Brain pericyte (primary cell): Measurements from ENCODE around the gene CMTM6.
"Not testable (repeated sequence)": the region's sequence is repeated elsewhere in the genome, so short reads cannot be mapped to it uniquely, and the experiment has no call there.

Experiments
- DNase-seq: peaks from one replicate; pipeline ENCODE4 v3.0.0-alpha.2; 2012; ENCODE audit warnings: low read depth, low spot score

The CMTM6 gene

DNA sequence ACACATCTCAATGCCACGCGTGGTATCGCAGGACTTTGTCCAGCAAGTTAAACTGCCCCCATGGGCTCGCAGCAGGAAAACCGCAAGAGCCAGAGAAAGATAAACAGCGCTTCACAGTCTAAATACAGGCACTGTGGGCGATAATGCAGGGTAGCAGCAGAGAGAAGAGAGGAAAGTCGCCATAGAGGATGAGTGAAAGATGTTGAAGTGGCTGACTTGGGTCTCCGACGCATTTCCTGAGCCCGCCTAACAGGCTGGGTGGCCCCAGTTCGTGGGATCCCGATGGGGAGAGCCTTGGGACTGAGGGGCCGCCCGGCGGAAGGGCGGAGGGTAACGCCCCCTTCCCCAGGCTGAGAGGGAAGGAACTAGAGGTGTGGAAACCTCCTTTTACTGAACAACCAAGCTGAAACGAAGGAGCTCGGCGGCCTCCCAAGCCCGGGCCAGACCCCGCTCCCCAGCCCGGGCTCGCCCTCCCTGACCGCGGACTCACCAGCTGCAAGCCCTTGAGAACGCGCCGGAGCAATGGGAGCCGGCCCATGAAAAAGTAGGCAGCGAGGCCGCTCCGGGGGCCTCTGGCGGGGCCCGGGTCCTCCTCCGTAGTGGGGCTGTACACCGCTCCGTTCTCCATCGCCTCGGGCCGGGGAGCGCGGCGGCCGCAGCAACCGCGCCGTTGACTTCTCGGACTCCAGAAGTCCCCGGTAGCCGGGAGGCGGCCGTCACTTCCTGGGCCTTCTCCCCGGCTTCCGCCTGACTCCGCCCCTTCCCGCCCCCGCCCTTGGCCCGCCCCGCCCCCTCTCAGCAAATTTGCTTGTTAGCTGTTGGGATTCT lies at the start of gene CMTM6:
Gene CMTM6, minus strand, starts transcription at position 735 of the 828 bp plus-strand sequence. Its CDS starts 107 bp downstream, at position 628.
- DNase-seq: peak; percentile 31

GRCh38 chr3:32552013-32552412 lies 49.4 kb upstream of the CMTM6 start:
- no peak for DNase-seq

- no peak for DNase-seq
Measured at GRCh38 chr3:32551496-32551895, 48.8 kb upstream of the CMTM6 start.

- no peak for DNase-seq
Measured at GRCh38 chr3:32551087-32551486, 48.4 kb upstream of the CMTM6 start.

DNA sequence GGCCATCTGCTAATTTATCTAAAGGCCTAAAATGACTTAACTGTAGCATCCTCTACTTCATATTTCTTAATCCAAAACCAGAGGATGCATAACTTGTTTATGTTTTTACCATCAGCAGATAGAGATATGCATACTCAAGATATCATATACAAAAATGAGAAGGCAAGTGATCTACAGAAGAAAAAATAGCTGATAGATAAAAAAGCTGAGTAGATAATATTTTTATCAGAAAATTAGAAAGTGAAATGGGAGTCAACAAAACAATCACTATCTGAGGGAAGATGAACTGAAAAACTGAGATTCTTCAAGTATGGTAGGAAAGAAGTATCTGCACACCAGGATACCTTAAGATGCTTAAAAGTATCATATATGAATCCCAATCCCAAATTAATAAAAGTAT lies 42.7 kb upstream of the CMTM6 start:
- DNase-seq: no peak

GRCh38 chr3:32544894-32545293 lies 42.2 kb upstream of the CMTM6 start:
- no peak for DNase-seq

- no peak for DNase-seq
Measured at GRCh38 chr3:32542807-32543206, 40.2 kb upstream of the CMTM6 start.

DNA sequence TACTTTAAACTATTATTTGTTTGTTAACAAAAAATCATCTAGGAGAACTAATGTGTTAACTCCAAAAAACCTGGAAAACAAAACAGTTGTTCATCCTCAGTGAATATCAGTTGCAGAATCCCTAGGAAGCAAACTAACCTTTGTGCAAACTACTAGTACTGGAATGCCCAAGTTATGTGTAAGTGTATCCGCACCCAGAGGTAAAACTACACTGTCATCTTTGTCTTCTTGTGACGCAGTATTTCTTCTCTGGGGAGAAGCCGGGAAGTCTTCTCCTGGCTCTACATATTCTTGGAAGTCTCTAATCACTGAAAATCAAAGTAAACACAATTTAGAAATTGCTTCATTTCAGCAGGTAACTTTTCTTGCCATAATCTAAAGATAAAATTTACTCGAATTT lies 38.2 kb upstream of the CMTM6 start:
- DNase-seq: no peak

DNA sequence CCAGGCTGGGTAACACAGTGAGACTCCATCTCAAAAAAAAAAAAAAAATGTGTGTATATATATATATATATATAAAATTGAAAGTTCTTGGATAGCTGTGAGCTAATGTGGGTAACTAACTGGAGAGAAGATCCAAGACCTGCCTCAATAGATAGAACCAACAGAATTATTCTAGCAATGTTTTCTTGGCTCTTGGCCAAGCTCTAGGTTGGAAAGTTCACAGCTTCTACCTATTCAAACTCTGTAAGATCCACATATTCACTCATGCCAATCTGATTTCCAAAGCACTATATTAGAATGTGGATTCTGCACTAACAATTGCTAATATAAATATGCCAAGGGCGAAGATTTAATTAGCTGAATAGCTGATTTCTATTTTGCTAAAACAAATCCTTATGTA lies 29.8 kb upstream of the CMTM6 start:
- DNase-seq: no peak

DNA sequence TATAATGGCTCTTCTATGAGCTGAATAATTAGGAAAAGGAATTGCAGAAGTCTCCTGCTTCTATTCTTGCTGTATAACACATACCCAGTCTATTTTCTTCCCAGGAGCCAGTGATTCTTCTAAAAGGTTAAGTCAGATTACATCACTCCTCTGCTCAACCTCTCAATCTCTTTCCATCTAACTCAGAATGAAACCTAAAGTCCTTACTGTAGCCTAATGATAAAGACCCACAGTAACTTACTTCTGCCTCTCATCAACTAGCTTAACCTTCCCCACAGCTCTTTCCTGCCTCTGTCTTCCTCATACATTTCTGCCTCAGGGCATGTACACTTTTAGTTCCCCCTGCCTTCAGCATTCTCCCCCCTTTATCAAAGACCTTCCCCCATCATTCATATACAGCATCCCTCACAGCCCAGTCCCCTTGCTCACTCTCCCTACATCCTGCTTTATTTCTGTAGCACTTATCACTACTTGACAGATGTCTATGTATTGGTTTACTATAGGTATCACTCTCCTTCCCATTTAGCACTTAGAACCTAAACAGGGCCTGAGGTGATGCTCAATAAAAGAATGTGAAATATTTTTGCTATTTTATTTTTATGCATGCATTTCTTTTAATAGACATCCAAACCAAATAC lies 28.5 kb upstream of the CMTM6 start:
- DNase-seq: no peak

GRCh38 chr3:32525720-32526119 lies 23.1 kb upstream of the CMTM6 start:
- DNase-seq: no peak

GRCh38 chr3:32522682-32523081 lies 20.0 kb upstream of the CMTM6 start:
- DNase-seq: no peak

DNA sequence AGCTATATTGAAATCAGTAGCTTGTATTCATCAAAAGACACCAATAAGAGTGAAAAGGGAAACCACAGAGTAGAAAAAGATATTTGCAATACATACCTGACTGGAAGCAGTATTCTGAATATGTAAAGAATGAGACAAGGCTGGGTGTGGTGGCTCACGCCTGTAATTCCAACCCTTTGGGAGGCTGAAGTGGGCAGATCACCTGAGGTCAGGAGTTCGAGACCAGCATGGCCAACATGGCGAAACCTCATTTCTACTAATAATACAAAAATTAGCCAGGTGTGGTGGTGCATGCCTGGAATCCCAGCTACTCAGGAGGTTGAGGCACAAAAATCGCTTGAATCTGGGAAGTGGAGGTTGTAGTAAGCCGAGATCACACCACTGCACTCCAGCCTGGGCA lies 16.3 kb upstream of the CMTM6 start:
- not testable (repeated sequence) for DNase-seq

DNA sequence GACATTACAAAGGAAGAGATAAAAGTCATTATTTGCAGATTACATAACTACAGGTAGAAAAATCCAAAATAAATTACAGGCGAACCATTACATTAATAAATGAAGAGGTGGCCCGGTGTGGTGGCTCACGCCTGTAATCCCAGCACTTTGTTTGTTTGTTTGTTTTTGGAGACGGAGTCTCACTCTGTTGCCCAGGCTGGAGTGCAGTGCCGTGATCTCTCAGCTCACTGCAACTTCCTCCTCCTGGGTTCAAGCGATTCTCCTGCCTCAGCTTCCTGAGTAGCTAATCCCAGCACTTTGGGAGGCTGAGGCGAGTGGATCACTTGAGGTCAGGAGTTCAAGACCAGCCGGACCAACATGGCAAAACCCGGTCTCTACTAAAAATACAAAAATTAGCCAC lies 14.1 kb upstream of the CMTM6 start:
- DNase-seq: not testable (repeated sequence)

DNA sequence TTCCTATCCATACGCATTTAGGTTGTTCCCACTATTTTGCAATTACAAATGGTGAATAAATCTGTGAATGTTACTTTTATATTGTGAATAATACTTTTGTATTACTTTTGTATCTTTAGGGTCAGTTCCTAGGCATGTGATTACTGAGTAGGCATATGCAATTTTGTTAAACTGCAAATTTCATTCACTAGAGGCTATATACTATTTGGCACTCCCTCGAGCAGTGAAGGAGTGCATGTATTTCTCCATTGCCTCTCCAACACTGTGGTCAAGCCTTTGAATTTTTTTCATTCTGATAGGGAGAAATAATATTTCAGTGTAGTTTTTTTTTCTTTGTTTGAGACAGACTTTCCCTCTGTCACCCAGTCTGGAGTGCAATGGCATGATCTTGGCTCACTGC lies 8.4 kb upstream of the CMTM6 start:
- no peak for DNase-seq

GRCh38 chr3:32510075-32510724 lies 7.5 kb upstream of the CMTM6 start:
- peak; percentile 21 for DNase-seq

DNA sequence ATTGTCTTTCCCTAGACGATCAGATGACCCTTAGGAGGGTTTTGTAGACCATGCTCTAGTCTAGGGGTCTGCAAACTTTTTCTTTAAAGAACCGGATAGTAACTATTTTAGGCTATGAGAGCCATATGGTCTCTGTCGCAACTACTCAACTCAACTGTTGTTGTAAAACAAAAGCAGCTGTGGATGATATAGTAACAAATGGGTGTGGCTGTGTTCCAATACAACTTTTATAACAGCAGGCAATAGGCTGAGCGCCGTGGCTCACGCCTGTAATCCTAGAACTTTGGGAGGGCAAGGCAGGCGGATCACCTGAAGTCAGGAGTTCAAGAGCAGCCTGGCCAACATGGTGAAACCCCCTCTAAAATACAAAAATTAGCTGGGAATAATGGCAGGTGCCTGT lies 6.1 kb upstream of the CMTM6 start:
- no peak for DNase-seq

GRCh38 chr3:32506466-32506865 lies 3.8 kb upstream of the CMTM6 start:
- DNase-seq: no peak

- DNase-seq: no peak
Measured at GRCh38 chr3:32502946-32503286, 264 bp upstream of the CMTM6 start.

GRCh38 chr3:32501783-32502117 lies 902 bp downstream of the CMTM6 start:
- peak; percentile 1 for DNase-seq

DNA sequence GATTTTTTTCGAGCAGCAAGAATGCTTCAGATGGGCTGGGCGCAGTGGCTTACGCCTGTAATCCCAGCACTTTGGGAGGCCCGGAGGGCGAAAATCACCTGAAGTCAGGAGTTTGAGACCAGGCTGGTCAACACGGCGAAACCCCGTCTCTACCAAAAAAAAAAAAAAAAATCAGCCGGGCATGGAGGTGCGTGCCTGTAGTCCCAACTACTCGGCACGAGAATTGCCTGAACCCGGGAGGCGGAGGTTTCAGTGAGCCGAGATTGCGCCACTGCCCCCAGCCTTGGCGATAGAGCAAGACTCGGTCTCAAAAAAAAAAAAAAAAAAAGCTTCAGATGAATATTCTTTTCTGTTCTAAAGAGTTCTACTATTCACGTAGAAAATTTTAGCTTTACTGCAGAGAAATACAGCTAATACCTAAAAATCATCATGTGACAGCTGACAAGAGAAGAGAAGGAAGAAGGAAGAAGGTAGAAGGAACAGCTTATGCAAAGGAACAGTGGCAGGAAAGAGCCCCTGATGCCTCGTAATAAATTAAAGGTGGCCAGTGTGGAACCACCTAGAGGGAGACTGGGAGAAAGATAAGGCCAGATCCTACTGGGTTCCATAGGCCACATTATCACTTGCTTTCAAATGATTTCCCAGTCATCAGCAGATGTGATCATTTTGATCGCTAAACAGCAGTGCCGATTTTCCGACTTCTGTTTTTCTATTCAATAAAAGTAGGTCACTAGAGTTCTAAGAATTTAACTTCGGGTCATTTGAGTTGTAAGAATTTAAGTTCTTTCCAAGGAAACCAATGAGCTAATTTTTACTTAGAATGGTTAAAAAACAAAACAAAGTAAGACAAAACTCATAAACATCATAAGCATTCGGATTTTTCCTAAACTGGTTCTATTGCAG lies 1.5 kb downstream of the CMTM6 start:
- DNase-seq: no peak

DNA sequence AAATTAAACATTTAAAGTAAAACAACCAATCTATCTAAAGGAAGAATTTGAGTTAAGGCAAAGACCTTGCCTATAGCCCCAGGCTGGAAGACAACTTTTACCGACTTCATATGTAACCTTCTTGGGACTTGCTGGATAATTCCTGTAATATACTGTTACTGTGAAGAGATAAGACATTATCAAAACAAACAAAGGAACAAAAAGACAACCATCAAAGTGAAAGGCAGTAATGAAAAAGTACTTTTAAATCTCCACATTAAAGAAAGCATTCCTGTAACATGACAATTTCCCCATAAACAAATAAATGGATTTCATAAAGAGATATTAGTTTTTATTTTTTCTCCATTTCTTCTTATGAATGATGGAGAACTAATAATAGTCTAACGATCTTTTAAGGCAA lies 2.4 kb downstream of the CMTM6 start:
- no peak for DNase-seq
